K562 (cell line): ENCODE measurements around the gene RPS10. TPM values are rescaled to one million over a fixed set of nuclear protein-coding genes. Genes with fewer than 3 reads are reported as not detected.

ENCODE experiments used
- ATAC-seq: fragments of 200-7000 bp; cut with Tn5 transposase; 3 replicates; pipeline ENCODE4 v1.9.1; 2020; ENCODE audit warnings: moderate library complexity
- BruUV-seq: library from RNA; stranded (reverse); fragments of 400-500 nt; replicated peaks from 2 replicates; lab custom pipeline; 2021; lab: Mats Ljungman, UMichigan
- CTCF ChIA-PET: fragments of 300-600 bp; formaldehyde crosslinking; extraction: SDS; loops from one replicate; lab custom pipeline; 2021; ENCODE audit warnings: low intra/inter-chr PET ratio; lab: Yijun Ruan, JAX
- POLR2A ChIA-PET: fragments of 300-600, 350-650 bp; sonication (Branson Sonifier 250); formaldehyde crosslinking; extraction: SDS; loops from one replicate; lab custom pipeline; 2021; ENCODE audit warnings: antibody characterized with exemption, inconsistent platforms; lab: Yijun Ruan, JAX
- DNase-seq, 4 experiments: peaks; one replicate each; pipeline versions ENCODE4 v3.0.0 to v3.0.0-alpha.2; 2011 to 2018; ENCODE audit warnings: low spot score in 3 of 4, mixed read lengths in 3 of 4; ENCODE audit errors: extremely low read depth in 1 of 4
- FAIRE-seq: peaks from 2 replicates; lab custom pipeline; 2011; peaks lifted over from hg19 to GRCh38; lab: Jason Lieb, UNC
- H2AFZ ChIP-seq: 2 replicates; pipeline ENCODE4 v1.6.0; 2011; ENCODE audit warnings: low read depth, low read length, control low read depth, inconsistent platforms
- H3K27ac ChIP-seq: fragments of 200-600 bp; 3 replicates; pipeline ENCODE4 v1.8.0; 2011; ENCODE audit warnings: low read depth, mild to moderate bottlenecking, control low read depth, inconsistent platforms, low read length, moderate library complexity, mixed read lengths; ENCODE audit errors: extremely low read depth
- H3K27me3 ChIP-seq, 2 experiments: fragments of 300-600 bp in 1 of 2; 2 replicates in 1 of 2; 3 replicates in 1 of 2; pipeline versions ENCODE4 v1.6.0 to v1.8.0; 2011; ENCODE audit warnings: inconsistent platforms in 2 of 2, low read length in 2 of 2, mild to moderate bottlenecking in 1 of 2, mixed read lengths in 1 of 2, moderate library complexity in 1 of 2; ENCODE audit not compliant: control insufficient read depth in 2 of 2, insufficient read depth in 2 of 2
- H3K36me3 ChIP-seq: fragments of 300-600 bp; 3 replicates; pipeline ENCODE4 v1.8.0; 2011; ENCODE audit warnings: mild to moderate bottlenecking, low read length, inconsistent platforms; ENCODE audit not compliant: control insufficient read depth, insufficient read depth
- H3K4me1 ChIP-seq, 2 experiments: fragments of 200-600 bp in 1 of 2; replicated peaks in 1 of 2; 2 replicates in 1 of 2; 3 replicates in 1 of 2; pipeline versions ENCODE4 v1.5.1 to v1.8.0; 2011; ENCODE audit warnings: inconsistent platforms in 2 of 2, low read length in 2 of 2, mild to moderate bottlenecking in 1 of 2, mixed read lengths in 1 of 2, moderate library complexity in 1 of 2; ENCODE audit not compliant: control insufficient read depth in 2 of 2, insufficient read depth in 2 of 2
- H3K4me2 ChIP-seq: 2 replicates; pipeline ENCODE4 v1.6.1; 2011; ENCODE audit warnings: low read length, control low read depth, inconsistent platforms, mixed read lengths; ENCODE audit not compliant: insufficient read depth
- H3K4me3 ChIP-seq: fragments of 200-600 bp; sonication (generic), shearing (Covaris generic); 2 replicates; pipeline ENCODE4 v1.5.1; 2016; ENCODE audit warnings: control low read depth, inconsistent platforms
- H3K79me2 ChIP-seq: fragments of 200-600 bp; 3 replicates; pipeline ENCODE4 v1.8.0; 2011; ENCODE audit warnings: low read length, inconsistent platforms; ENCODE audit not compliant: control insufficient read depth, insufficient read depth
- H3K9ac ChIP-seq, 2 experiments: 2 replicates each; pipeline versions ENCODE4 v1.6.0 to v1.6.1; 2011; ENCODE audit warnings: low read depth in 2 of 2, low read length in 2 of 2, control low read depth in 1 of 2, inconsistent platforms in 1 of 2, mild to moderate bottlenecking in 1 of 2, mixed read lengths in 1 of 2; ENCODE audit not compliant: insufficient read depth in 1 of 2
- H3K9me1 ChIP-seq: one replicate; pipeline ENCODE4 v1.6.0; 2011; ENCODE audit warnings: inconsistent platforms, mild to moderate bottlenecking, low read length, moderate library complexity; ENCODE audit not compliant: control insufficient read depth, insufficient read depth
- H3K9me3 ChIP-seq: replicated peaks from 2 replicates; pipeline ENCODE4 v1.5.1; 2011; ENCODE audit warnings: low read depth, low read length, inconsistent platforms; ENCODE audit not compliant: control insufficient read depth, insufficient read depth
- H4K20me1 ChIP-seq: replicated peaks from 2 replicates; pipeline ENCODE4 v1.6.1; 2011; ENCODE audit warnings: low read length, inconsistent platforms, mixed read lengths; ENCODE audit not compliant: control insufficient read depth, insufficient read depth
- ADNP ChIP-seq: fragments of 200-800 bp; sonication (Bioruptor generic); IDR thresholded peaks from 2 replicates; pipeline ENCODE4 v1.6.1; 2016; ENCODE audit warnings: missing genetic modification characterization, missing compliant biosample characterization
- ARID4B ChIP-seq: sonication (generic); formaldehyde crosslinking; IDR thresholded peaks from 2 replicates; pipeline ENCODE4 v1.8.0; 2022; ENCODE audit warnings: mild to moderate bottlenecking, missing genetic modification reagents
- BCOR ChIP-seq: fragments of 450-650 bp; IDR thresholded peaks from 2 replicates; pipeline ENCODE4 v1.6.1; 2016
- HDAC2 ChIP-seq: fragments of 450-650 bp; IDR thresholded peaks from 2 replicates; pipeline ENCODE4 v1.6.1; 2016; ENCODE audit warnings: mild to moderate bottlenecking
- HMGN3 ChIP-seq: IDR thresholded peaks from 2 replicates; pipeline ENCODE4 v1.6.1; 2011; ENCODE audit warnings: borderline replicate concordance, low read depth, mild to moderate bottlenecking, mixed read lengths, low read length; ENCODE audit not compliant: insufficient read length; ENCODE audit errors: extremely low read depth
- HMGXB4 ChIP-seq: sonication (generic); formaldehyde crosslinking; IDR thresholded peaks from 2 replicates; pipeline ENCODE4 v1.8.1; 2023; ENCODE audit warnings: mild to moderate bottlenecking, missing genetic modification reagents
- KDM1A ChIP-seq, 2 experiments: fragments of 450-650 bp; IDR thresholded peaks; 2 replicates each; pipeline ENCODE4 v1.6.1; 2016; ENCODE audit warnings: mild to moderate bottlenecking in 2 of 2
- RBM25 ChIP-seq: fragments of 200-400 bp; formaldehyde crosslinking; IDR thresholded peaks from 2 replicates; pipeline ENCODE4 v1.6.1; 2018; ENCODE audit warnings: low read length, low read depth, moderate library complexity; ENCODE audit not compliant: severe bottlenecking
- USF1 ChIP-seq: sonication (generic); formaldehyde crosslinking; IDR thresholded peaks from 2 replicates; pipeline ENCODE4 v1.9.0; 2022; ENCODE audit warnings: mild to moderate bottlenecking, missing genetic modification reagents
- ZFP36 ChIP-seq: fragments of 150-350 bp; IDR thresholded peaks from 2 replicates; pipeline ENCODE4 v1.6.1; 2018; ENCODE audit warnings: low read length, low read depth; ENCODE audit not compliant: partially characterized antibody
- ZNF143 ChIP-seq: sonication (generic); formaldehyde crosslinking; IDR thresholded peaks from 2 replicates; pipeline ENCODE4 v1.9.0; 2022; ENCODE audit warnings: mild to moderate bottlenecking, missing genetic modification reagents
- ZNF436 ChIP-seq: fragments of 250-450, 450-650 bp; sonication (Bioruptor Pico); formaldehyde crosslinking; IDR thresholded peaks from 2 replicates; pipeline ENCODE4 v1.7.0; 2020; ENCODE audit warnings: mild to moderate bottlenecking
- ZNF445 ChIP-seq: fragments of 250-450 bp; sonication (Bioruptor Pico); IDR thresholded peaks from 2 replicates; pipeline ENCODE4 v1.4.0; 2020; ENCODE audit warnings: low read depth, mild to moderate bottlenecking, moderate library complexity
- WGBS: fragments of 100-300 bp; shearing (Covaris generic); methylation state at CpG from one replicate; pipeline ENCODE4 v1.1.6; 2016; ENCODE audit warnings: low coverage, mixed read lengths; ENCODE audit not compliant: insufficient coverage; ENCODE audit errors: missing lambda C conversion rate; 5-methylcytosine and 5-hydroxymethylcytosine counted together
- in situ Hi-C: fragments of 300-500 bp; cut with MboI; formaldehyde crosslinking; loops from 4 replicates; pipeline ENCODE4 v1.15.0; 2018; ENCODE audit warnings: inconsistent platforms, mixed read lengths
- intact Hi-C: fragments of 100-400 bp; cut with micrococcal nuclease; formaldehyde crosslinking; loops from 2 replicates; pipeline ENCODE4 v1.14.2; 2022
- polyA plus RNA-seq, 8 experiments: library from polyadenylated mRNA; depleted of rRNA in 4 of 8; stranded (reverse) in 5 of 8; unstranded in 3 of 8; fragments of >200 nt; fragmentation: Nextera tagmentation in 2 of 8; fragmentation: Illumina TruSeq in 1 of 8; extraction: Ambion mirVana in 2 of 8; extraction: Trizol in 1 of 8; gene quantifications; 2 replicates each; pipeline versions ENCODE4 v1.2.1 to v1.2.3, GENCODE V29; 2011 to 2014; ENCODE audit warnings: inconsistent platforms in 1 of 8, missing spikeins in 1 of 8
- total RNA-seq, 7 experiments: library from RNA; depleted of rRNA in 6 of 7; stranded (reverse); fragments of >200 nt in 6 of 7; fragmentation: Illumina TruSeq in 2 of 7; extraction: Trizol in 2 of 7; gene quantifications; 2 replicates each; pipeline versions ENCODE4 v1.2.1 to v1.2.3, GENCODE V29; 2011 to 2021; ENCODE audit warnings: low replicate concordance in 1 of 7

The RPS10 gene
- total and polyA plus RNA-seq, 9 of the 15 experiments (the other 6 are each of a cell fraction or from before 2014, with no cell fraction given), result 2,680 to 5,251 (median 3,876) TPM

GRCh38 chr6:34463849-34464248 lies 38.0 kb upstream of the RPS10 start:
- in situ Hi-C loops (loop anchor here (25.0 kb wide), 1 partner anchor 673 kb away; the partner anchor contains the start of gene TCP11), intact Hi-C loops (no loop called here)
- no peaks in the 10 kb centered on the region for H4K20me1 ChIP-seq
- no peak overlapping the region for H3K4me3 ChIP-seq
- ChIA-PET POLR2A (interaction anchor here (0.6 to 1.0 kb wide), 2 partner anchors 12 to 1749 kb away, joined by 3 read pairs; no protein-coding TSS in a partner anchor), CTCF (interaction anchor here (1.1 kb wide), 1 partner anchor 144 kb away, joined by 3 read pairs; no protein-coding TSS in a partner anchor)
- no peaks in the 10 kb centered on the region for H3K36me3 ChIP-seq
- H3K79me2 ChIP-seq, result no peaks in the 10 kb centered on the region
- peak; percentile 62 for TF ChIP-seq RBM25
- 0 out of 2 replicates have a peak, but pooled peaks have one; percentile 25 for TF ChIP-seq ARID4B (CRISPR knock-in tag)
- no peak for TF ChIP-seq ZNF445 (CRISPR knock-in tag)
- TF ChIP-seq ZNF143 (CRISPR knock-in tag), result 0 out of 2 replicates have a peak, but pooled peaks have one; percentile 20
- TF ChIP-seq ZFP36, result peak; percentile 98
- peak; percentile 87 for TF ChIP-seq BCOR
- TF ChIP-seq HMGN3, result no peak
- peak in 1 of 2 experiments; percentile 55; a peak in 2 of 4 replicates for TF ChIP-seq KDM1A (IDR thresholded peaks at IDR 0.05)
- peak; percentile 75 for TF ChIP-seq ZNF436 (CRISPR knock-in tag)
- TF ChIP-seq HDAC2, result peak; percentile 55; the same call in 1 of the 2 replicates
- TF ChIP-seq HMGXB4 (CRISPR knock-in tag), result no peak
- TF ChIP-seq USF1 (CRISPR knock-in tag), result peak; percentile 17; the same call in 1 of the 2 replicates
- TF ChIP-seq ADNP, result 0 out of 2 replicates have a peak, but pooled peaks have one; percentile 21
- no peak overlapping the region for H2AFZ ChIP-seq
- DNase-seq (no peak), FAIRE-seq (no peak), ATAC-seq (no peak)
- H3K27me3 ChIP-seq, result no peaks in the 10 kb centered on the region
- H3K9ac ChIP-seq, result no peak overlapping the region
- no peak overlapping the region for H3K4me2 ChIP-seq
- H3K4me1 ChIP-seq, result peaks cover 9 to 21% of the 10 kb centered on the region in 2 experiments; a peak in 4 of 5 replicates
- BruUV-seq, result no TSS peak
- H3K9me1 ChIP-seq, result no peaks in the 10 kb centered on the region
- H3K27ac ChIP-seq, result no peak overlapping the region
- no peaks in the 10 kb centered on the region for H3K9me3 ChIP-seq
- WGBS, result 50% methylated on average over 4 of the region's 4 CpGs
